KBM-7 (cell line): ENCODE data around the gene THBS2.
"Not testable (repeated sequence)": the region's sequence is repeated elsewhere in the genome, so short reads cannot be mapped to it uniquely, and the experiment has no call there.

Experiments used
- DNase-seq: peaks from one replicate; pipeline ENCODE4 v3.0.0-alpha.2; 2015
- in situ Hi-C: fragments of 300-500 bp; cut with MboI; formaldehyde crosslinking; loops from 2 replicates; pipeline ENCODE4 v1.14.3; 2020; ENCODE audit warnings: low sequenced_read_pairs, low pct_unique_long_range_greater_than_20kb, mixed read lengths

THBS2 gene

GRCh38 chr6:169220068-169220964 is 33.3 kb downstream of the THBS2 start:
- in situ Hi-C loops = no loop called here
- no peak for DNase-seq

- no peak for DNase-seq
- in situ Hi-C loops = no loop called here
These were observed 35.7 kb downstream of the THBS2 start for GRCh38 chr6:169217972-169218371.

DNA sequence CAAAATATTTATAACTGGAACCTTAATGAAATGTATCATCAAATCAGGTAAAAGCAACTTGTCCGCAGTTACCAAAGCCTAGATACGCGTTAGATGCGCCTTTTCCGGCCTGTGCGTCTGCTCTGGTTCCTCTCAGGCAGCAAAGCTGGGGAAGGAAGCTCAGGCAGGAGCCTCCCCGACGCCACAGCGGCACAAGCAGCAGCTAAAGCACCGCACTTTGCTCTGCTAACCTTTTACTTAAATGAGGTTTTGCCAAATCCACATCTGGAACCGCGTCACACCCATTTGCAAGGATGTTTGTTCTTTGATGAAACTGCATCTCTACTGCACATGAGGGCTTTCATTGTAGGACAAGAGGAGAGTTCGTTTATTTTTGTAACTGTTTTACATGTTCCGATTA is 36.8 kb downstream of the THBS2 start:
- no peak for DNase-seq
- in situ Hi-C loops = no loop called here

- DNase-seq = no peak
- in situ Hi-C loops = no loop called here
These were observed 38.4 kb downstream of the THBS2 start for GRCh38 chr6:169215201-169215681.

GRCh38 chr6:169214789-169215188 is 38.9 kb downstream of the THBS2 start:
- peak; percentile 33 for DNase-seq
- in situ Hi-C loops = not testable (repeated sequence)

DNA sequence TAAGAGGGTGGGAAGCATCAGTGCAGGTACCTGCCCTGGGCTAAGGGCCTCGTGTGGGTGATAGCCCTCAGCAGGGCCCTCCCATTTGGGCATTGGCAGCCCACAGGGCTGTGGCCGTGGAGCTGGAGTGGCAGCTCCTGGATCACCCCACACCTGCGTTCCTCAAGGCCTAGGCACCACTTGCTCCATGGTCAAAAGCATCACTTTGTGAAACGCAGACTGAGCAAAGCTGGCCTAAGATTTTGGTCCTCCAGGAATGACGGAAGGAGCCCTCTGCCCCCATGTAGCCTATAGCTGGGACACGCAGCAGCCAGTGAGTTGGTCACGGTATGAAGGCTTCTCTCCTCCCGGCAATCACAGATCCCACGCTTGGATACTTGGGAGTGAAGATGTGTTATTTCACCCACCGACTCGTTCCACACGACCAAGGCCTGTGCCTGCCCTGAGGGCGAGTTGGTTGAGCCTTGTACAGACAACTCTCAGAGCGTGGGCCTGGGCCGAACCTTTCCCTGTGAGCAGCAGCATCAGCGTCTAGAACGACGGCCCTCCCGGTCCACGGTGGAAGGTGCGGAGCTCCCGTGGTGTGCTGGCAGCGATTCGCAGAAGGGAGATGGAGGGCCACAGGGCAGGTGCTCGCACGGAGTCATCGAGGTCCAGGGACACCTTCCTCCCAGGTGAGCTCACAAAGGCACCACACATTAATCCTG is 39.7 kb downstream of the THBS2 start:
- DNase-seq = no peak
- in situ Hi-C loops = no loop called here

DNA sequence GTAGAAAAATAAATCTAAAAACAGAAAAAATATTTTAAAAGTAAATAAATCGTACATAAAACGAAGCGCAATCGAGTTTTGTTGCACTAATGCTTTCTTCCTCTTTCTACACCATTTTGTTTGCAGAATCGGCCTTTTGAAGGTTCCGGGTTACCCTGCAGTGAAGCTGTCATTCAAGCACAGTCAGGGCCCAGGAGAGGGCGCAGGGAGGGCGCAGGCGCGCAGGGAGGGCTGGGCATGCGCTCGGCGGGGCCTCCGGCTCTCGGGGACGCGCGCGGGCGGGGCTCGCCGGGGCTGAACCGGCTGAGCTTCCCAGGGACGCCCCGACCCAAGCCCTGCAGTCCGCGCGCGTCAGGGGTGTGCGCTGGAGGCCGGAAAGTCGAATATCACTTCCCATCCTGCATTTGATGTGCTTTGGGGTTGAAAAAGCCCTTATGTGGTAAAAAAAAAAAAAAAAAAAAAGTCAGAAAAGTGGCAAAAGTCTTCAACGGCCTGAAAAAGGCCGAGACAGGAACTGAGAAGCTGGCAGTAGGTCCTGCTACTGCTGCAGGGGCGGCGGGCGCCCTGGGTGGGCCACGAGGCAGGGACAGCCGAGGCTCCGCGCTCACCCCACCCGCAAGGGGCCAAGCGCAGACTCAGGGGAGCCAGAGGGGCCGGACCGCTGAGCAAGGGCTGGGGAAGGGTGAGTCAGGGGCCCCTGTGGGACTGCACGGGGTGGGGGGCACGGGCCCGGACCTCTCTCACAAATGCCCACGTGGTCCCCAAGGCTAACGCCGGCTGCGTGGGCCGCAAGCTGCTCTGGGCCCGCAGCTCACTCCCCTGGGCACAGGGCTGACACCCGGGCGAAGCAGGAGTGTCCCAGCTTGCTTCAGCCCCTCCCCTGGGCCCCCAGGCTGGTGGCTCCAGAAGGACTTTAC is 40.5 kb downstream of the THBS2 start:
- in situ Hi-C loops = no loop called here
- DNase-seq = peak; percentile 85

GRCh38 chr6:169212436-169212835 is 41.2 kb downstream of the THBS2 start:
- no peak for DNase-seq
- in situ Hi-C loops = no loop called here

DNA sequence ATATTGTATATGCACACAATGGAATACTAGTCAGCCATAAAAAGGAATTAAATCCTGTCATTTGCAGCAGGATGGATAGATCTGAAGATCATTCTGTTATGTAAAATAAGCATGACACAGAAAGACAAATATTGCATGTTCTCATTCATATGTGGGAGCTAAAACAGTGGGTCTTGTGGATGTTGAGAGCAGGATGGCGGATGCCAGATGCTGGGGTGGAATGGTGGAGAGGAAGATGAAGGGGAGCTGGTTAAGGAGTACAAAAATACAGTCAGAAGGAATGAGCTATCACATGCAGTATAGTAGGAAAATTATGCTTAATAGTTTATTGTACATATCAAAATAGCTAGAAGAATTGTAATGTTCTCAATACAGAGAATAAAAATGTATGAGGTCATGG is 41.8 kb downstream of the THBS2 start:
- DNase-seq = no peak
- in situ Hi-C loops = no loop called here

DNA sequence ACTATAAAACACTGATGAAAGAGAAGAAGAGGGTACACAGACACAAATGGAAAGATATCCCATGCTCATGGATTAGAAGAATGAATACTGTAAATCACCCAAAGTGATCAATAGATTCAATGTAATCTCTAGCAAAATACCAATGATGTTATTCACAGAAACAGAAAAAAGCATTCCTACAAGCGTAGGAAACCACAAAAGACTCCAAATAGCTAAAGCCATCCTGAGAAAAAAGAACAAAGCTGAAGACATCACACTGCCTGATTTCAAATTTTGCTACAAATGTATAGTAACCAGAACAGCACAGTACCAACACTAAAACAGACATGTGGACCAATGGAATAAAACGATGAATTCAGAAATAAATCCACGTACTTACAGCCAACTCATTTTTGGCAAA is 43.0 kb downstream of the THBS2 start:
- no peak for DNase-seq
- in situ Hi-C loops = no loop called here

GRCh38 chr6:169208011-169208410 is 45.6 kb downstream of the THBS2 start:
- peak; percentile 43 for DNase-seq
- in situ Hi-C loops = no loop called here

DNA sequence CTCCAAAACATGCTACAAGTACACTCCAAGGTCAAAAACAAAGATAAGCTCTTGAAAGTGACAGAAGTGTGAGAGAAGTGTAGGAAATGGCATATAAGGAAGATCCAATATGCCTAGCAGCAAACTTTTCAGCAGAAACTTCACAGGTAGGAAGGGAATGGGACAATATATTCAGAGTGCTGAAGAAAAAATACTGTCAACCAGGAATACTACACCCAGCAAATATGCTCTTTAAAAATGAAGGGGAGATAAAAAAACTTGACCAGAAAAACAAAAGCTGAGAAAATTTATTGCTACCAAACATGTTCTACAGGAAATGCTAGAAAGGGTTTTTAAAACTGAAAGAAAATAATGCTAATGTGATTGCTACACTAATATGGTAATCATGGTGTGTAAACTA is 46.2 kb downstream of the THBS2 start:
- no peak for DNase-seq
- in situ Hi-C loops = no loop called here

- no peak for DNase-seq
- in situ Hi-C loops = no loop called here
These were observed 48.2 kb downstream of the THBS2 start for GRCh38 chr6:169205176-169206160.

DNA sequence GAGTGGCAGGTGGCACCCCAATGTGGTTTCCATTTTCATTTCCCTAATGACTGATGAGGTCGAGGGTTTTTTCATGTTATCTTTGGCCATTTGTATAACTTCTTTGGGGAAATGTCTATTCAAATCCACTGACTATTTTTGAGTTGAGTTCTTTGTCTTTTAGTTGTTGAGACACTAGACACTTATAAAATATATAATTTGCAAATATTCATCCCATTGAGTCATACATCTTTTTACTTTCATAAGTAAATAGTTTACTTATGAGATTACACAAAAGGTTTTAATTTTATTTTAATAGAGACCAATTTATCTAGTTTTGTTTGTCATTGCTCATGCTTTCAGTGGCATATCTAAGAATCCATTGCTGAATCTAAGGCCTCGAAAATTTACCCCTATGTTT is 49.5 kb downstream of the THBS2 start:
- no peak for DNase-seq
- in situ Hi-C loops = no loop called here

- DNase-seq = no peak
- in situ Hi-C loops = no loop called here
These were observed 51.7 kb downstream of the THBS2 start for GRCh38 chr6:169201985-169202384.

DNA sequence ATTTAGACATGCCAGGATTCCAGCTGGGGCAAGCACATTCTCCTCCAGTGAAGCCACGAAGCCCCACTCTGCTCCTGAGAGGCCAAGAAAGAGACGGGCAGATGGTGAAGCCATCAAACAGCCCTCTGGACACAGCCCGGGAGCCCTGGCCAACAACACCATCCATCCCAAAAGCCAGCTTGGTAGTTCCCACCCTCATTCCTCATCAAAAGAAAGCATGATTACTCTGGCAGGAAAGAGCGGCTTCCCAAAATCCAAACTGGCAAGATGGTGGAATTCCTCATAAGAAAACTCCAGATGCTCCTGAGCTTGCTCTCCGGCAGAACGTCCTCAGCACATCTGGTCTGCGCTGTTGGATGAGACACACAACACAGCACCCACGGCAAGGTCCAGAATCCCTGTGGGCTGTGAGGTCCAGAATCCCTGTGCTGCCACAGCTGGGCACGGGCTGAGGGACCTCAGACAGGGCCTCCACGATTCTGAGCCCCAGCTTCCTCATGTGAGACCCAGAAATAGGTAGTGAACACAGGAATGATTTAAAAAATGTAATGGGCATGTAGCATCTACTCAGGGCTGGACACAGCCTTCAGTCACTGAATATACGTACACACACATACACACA is 52.6 kb downstream of the THBS2 start:
- DNase-seq = no peak
- in situ Hi-C loops = no loop called here

DNA sequence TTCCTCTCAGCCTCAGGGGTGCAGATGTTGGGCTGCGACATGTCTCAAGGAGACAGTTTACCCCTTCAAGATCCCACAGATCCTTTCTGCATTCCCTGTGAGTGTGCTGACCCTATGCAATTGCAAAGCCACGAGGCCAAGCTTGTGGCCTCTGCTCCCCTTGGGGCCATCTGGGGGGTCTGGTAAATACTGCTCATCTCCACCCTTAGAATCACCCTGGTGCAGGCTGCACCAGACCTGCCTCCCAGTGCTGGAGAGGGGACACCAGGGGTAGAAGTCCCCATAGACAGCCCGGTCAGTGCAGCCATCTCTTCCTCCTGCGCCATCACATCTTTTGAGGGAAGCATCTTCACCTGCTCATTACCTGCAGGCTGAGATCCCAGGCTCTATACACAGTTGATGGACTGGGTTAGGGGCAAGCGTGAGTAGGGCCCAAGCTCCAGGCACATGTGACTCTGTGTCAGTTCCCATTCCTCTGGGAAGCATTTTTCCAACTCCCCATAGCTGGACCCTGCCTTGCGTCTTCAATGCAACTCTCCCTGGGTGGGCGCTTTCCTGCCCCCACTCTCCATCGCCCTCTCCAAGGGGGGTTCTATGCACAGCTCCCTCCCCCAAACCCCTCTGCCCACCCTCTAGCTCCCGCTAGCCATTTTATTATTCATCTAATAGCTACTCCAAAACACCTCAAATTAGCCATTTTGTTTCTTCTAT is 53.9 kb downstream of the THBS2 start:
- in situ Hi-C loops = no loop called here
- DNase-seq = no peak
